ENCODE data around the gene LRFN2.

- TF ChIP-seq CTCF (IDR thresholded peaks at IDR 0.05; ENCODE audit: low read depth, low read length, poor library complexity, severe bottlenecking): no peak
- TF ChIP-seq EZH2phosphoT487 (IDR thresholded peaks at IDR 0.05; ENCODE audit: borderline replicate concordance, low read length): no peak
These were observed 59.1 kb downstream of the LRFN2 start for GRCh38 chr6:40528051-40528450.
